Measurements from ENCODE around the gene CDC42EP4. TPM values are rescaled to one million over a fixed set of nuclear protein-coding genes. Genes with fewer than 3 reads are reported as not detected.

CDC42EP4 gene
- total RNA-seq, 1 experiment from 2014 or later, result 83.1 TPM

- Histone ChIP-seq H2AFZ (ENCODE audit: low read length) (no peak overlapping the region), H3K4me2 (ENCODE audit: low read length) (no peak overlapping the region), H3K4me1 (ENCODE audit: insufficient read depth, low read length) (peaks cover 28% of the 10 kb centered on the region), H3K9me3 (ENCODE audit: low read length) (no peaks in the 10 kb centered on the region), H4K20me1 (ENCODE audit: low read length) (no peaks in the 10 kb centered on the region), H3K79me2 (ENCODE audit: low read length) (no peaks in the 10 kb centered on the region), H3K27ac (ENCODE audit: low read length) (no peak overlapping the region), H3F3A (ENCODE audit: low read length, unreplicated experiment) (peaks cover 4% of the 10 kb centered on the region), H3K4me3 (ENCODE audit: low read length) (no peak overlapping the region), H3K36me3 (ENCODE audit: low read depth, low read length) (no peaks in the 10 kb centered on the region), H3K27me3 (ENCODE audit: low read length) (no peaks in the 10 kb centered on the region), H3K9me2 (replicated peaks; ENCODE audit: low read length) (no peaks in the 10 kb centered on the region), H3K9ac (ENCODE audit: low read length) (peak overlapping the region; percentile 8; the same call in 1 of the 2 replicates)
- ATAC-seq, result no peak
- no TSS peak for BruUV-seq (replicated peaks)
- TF ChIP-seq EZH2phosphoT487 (IDR thresholded peaks at IDR 0.05; ENCODE audit: borderline replicate concordance, low read length), result no peak
- no peak for TF ChIP-seq CTCF (conservative IDR thresholded peaks at IDR 0.05; ENCODE audit: low read depth, low read length)
- TF ChIP-seq EZH2 (IDR thresholded peaks at IDR 0.05; ENCODE audit: low read length, unreplicated experiment), result no peak
- ChIA-PET CTCF (no interaction called here), POLR2A (ENCODE audit: unreplicated experiment) (no interaction called here)
- intact Hi-C loops (cut with micrococcal nuclease), result no loop called here
- peak; percentile 25 for DNase-seq
Measured at GRCh38 chr17:73342541-73343167, 30.9 kb upstream of the CDC42EP4 start.

- Histone ChIP-seq H3K4me1 (ENCODE audit: insufficient read depth, low read length) (peaks cover 28% of the 10 kb centered on the region), H2AFZ (ENCODE audit: low read length) (no peak overlapping the region), H3K9ac (ENCODE audit: low read length) (peak overlapping the region; percentile 8; the same call in 1 of the 2 replicates), H3F3A (ENCODE audit: low read length, unreplicated experiment) (peaks cover 4% of the 10 kb centered on the region), H3K9me2 (replicated peaks; ENCODE audit: low read length) (no peaks in the 10 kb centered on the region), H3K9me3 (ENCODE audit: low read length) (no peaks in the 10 kb centered on the region), H3K4me3 (ENCODE audit: low read length) (no peak overlapping the region), H3K79me2 (ENCODE audit: low read length) (no peaks in the 10 kb centered on the region), H3K27ac (ENCODE audit: low read length) (no peak overlapping the region), H4K20me1 (ENCODE audit: low read length) (no peaks in the 10 kb centered on the region), H3K27me3 (ENCODE audit: low read length) (no peaks in the 10 kb centered on the region), H3K4me2 (ENCODE audit: low read length) (no peak overlapping the region), H3K36me3 (ENCODE audit: low read depth, low read length) (no peaks in the 10 kb centered on the region)
- BruUV-seq (replicated peaks), result no TSS peak
- ATAC-seq (peak; percentile 34), DNase-seq (peak; percentile 48)
- TF ChIP-seq EZH2 (IDR thresholded peaks at IDR 0.05; ENCODE audit: low read length, unreplicated experiment) (no peak), CTCF (conservative IDR thresholded peaks at IDR 0.05; ENCODE audit: low read depth, low read length) (no peak), EZH2phosphoT487 (IDR thresholded peaks at IDR 0.05; ENCODE audit: borderline replicate concordance, low read length) (no peak)
- intact Hi-C loops (cut with micrococcal nuclease), result no loop called here
- ChIA-PET POLR2A (ENCODE audit: unreplicated experiment) (no interaction called here), CTCF (no interaction called here)
Measured at GRCh38 chr17:73342050-73342522, 30.3 kb upstream of the CDC42EP4 start.

- no peaks in the 10 kb centered on the region for H4K20me1 ChIP-seq (ENCODE audit: low read length)
- no peaks in the 10 kb centered on the region for H3K36me3 ChIP-seq (ENCODE audit: low read depth, low read length)
- no peak overlapping the region for H3K4me2 ChIP-seq (ENCODE audit: low read length)
- H3K27ac ChIP-seq (ENCODE audit: low read length), result 0 out of 2 replicates have a peak overlapping the region, but pooled peaks have one; percentile 8
- intact Hi-C loops (cut with micrococcal nuclease), result no loop called here
- no peak overlapping the region for H3K9ac ChIP-seq (ENCODE audit: low read length)
- H3K4me1 ChIP-seq (ENCODE audit: insufficient read depth, low read length), result peaks cover 28% of the 10 kb centered on the region
- H3K9me3 ChIP-seq (ENCODE audit: low read length), result no peaks in the 10 kb centered on the region
- peaks cover 4% of the 10 kb centered on the region for H3F3A ChIP-seq (ENCODE audit: low read length, unreplicated experiment)
- no peak for DNase-seq
- no peak overlapping the region for H3K4me3 ChIP-seq (ENCODE audit: low read length)
- BruUV-seq (replicated peaks), result no TSS peak
- CTCF ChIA-PET, result no interaction called here
- no peak overlapping the region for H2AFZ ChIP-seq (ENCODE audit: low read length)
- TF ChIP-seq CTCF (conservative IDR thresholded peaks at IDR 0.05; ENCODE audit: low read depth, low read length) (no peak), EZH2phosphoT487 (IDR thresholded peaks at IDR 0.05; ENCODE audit: borderline replicate concordance, low read length) (no peak), EZH2 (IDR thresholded peaks at IDR 0.05; ENCODE audit: low read length, unreplicated experiment) (no peak)
- no peaks in the 10 kb centered on the region for H3K27me3 ChIP-seq (ENCODE audit: low read length)
- no peaks in the 10 kb centered on the region for H3K9me2 ChIP-seq (replicated peaks; ENCODE audit: low read length)
- ATAC-seq, result no peak
- POLR2A ChIA-PET (ENCODE audit: unreplicated experiment), result no interaction called here
- H3K79me2 ChIP-seq (ENCODE audit: low read length), result no peaks in the 10 kb centered on the region
Measured at GRCh38 chr17:73341350-73342049, 29.7 kb upstream of the CDC42EP4 start.

Data from PC-3 (cell line).